HG02588 (cell line): ENCODE results near the gene A1BG.
"Not testable (repeated sequence)": the region's sequence is repeated elsewhere in the genome, so short reads cannot be mapped to it uniquely, and the experiment has no call there.

ENCODE experiments used
- ATAC-seq: cut with Tn5 transposase; IDR thresholded peaks from one replicate; pipeline ENCODE4 v1.9.1; 2021; ENCODE audit warnings: mild to moderate bottlenecking, moderate library complexity; ENCODE audit not compliant: unreplicated experiment

The A1BG gene

DNA sequence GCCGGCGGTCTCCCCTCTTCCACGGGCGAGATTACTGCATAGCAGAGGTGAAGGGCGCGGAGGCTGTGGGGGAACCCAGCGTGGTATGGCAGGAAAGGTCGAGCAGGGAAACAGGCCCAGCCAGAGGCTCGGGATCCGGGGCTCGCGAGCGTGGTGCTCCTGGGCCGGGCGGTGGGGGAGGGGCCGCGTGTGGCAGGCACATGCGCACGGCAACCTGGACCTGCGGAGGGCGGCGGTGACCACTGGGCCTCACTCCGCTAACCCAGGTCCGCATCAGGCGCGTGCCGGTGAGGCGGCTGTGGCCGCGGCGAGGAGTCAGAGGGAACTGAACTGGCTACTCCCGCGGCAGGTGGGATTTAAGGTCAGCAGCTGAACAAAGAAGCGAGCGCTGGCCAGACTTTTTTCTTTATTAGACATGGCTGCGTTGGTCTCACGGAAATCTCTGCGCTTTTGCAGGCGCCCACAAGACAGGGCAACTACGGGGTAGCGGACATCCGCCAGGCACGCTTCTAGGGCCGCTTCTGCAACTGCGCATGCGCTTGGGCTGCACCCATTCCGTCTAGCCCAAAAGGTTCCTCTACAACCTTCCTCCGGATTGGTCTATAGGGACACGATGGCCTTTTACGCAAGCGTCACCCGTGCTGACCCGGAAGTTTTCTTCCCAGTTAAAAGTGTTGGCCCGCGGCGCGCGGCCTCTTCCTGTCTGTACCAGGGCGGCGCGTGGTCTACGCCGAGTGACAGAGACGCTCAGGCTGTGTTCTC lies 33.5 kb upstream of the A1BG start, which contains the start of gene RPS5:
Gene RPS5 (plus strand): TSS at position 694 of the 762 bp plus-strand sequence. CDS start 869 bp downstream, outside the sequence.
- peak; percentile 77 for ATAC-seq

DNA sequence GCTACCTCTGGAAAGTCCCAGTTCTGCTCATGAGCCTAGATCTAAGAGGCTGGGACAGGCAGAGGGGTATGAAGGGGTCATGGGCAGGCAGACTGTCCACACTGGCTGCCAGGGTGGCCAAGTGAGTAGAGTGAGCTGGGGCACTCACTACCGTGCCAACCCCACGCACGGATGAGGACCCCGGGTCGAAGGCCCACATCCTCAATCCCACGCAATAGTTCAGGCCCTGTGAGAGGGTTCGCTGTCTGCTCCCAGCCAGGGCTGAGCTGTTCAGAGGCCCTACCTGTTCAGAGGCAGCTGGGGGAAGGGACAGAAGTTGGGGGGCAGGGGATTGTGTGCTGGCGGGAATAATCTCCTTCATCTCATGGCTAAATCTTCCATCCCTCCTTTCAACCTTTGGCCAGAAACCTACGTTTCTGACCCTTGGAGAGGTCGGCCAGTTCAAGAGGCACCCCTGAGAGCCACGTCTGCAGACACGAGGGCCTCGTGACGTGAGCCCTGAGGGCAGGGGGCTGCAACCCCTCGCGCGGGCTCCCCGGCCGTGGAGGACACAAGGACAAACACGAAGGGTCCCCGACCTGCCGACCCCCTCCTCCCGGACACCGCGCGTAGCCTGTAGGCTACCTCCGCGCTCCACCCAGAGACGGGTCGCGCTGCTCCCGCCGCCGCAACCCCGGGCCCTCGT lies 32.7 kb upstream of the A1BG start:
- ATAC-seq: peak; percentile 5

DNA sequence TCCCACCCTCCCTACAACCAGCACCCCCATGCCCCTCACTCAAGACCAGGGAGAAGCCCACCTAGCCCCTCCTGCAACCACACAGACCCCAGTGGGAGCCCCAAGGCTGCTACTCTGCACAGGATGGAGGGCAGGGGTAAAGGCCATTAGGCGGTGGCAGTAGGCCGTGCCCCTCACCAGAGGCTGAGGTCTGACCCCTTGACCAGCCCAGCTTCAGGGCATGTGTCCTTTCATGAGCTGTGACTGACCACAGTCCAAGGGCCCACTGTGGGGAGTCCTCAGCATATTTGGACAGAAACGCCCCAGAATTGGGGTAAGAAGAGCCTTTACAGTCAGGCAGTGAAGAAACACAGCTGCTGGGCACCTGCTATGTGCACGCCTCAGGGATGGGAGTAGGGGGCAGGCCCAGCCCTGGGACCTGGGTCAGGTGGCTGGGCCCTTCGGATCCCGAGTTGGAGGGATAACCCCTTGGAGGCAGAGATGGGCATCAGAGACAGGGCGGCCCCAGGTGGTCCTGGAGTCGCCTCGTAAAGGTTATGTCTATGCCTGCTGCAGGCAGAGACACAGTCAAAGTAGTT lies 32.1 kb upstream of the A1BG start:
- ATAC-seq: no peak

DNA sequence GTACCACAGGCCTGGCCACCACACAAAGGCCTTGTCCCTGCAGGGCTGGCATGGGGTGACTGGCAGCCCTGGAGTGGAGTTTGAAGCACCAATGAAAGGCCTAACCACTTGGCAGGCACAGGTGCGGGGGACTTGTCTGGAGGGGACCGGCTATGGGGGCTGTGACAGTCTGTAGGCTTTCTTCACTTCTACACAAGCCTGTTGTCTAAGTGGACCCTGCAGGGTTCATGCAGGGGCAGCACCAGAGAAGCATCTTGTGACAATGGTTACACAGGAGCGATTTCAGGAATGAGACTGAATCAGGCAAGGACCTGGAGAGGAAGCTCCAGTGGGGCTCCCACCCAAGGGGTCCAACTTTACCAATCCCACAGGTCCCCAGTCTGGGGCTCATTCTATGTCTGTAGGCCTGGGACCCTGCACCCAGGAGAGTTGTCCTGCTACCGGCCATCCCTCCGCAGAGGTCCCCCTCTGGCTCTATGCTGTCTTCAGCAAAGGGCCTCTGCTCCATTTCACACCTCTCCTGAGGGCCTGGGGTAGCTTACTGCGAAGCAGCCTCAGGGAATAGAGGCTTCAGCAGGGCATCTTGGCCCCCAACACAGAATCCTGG lies 29.8 kb upstream of the A1BG start:
- no peak for ATAC-seq

DNA sequence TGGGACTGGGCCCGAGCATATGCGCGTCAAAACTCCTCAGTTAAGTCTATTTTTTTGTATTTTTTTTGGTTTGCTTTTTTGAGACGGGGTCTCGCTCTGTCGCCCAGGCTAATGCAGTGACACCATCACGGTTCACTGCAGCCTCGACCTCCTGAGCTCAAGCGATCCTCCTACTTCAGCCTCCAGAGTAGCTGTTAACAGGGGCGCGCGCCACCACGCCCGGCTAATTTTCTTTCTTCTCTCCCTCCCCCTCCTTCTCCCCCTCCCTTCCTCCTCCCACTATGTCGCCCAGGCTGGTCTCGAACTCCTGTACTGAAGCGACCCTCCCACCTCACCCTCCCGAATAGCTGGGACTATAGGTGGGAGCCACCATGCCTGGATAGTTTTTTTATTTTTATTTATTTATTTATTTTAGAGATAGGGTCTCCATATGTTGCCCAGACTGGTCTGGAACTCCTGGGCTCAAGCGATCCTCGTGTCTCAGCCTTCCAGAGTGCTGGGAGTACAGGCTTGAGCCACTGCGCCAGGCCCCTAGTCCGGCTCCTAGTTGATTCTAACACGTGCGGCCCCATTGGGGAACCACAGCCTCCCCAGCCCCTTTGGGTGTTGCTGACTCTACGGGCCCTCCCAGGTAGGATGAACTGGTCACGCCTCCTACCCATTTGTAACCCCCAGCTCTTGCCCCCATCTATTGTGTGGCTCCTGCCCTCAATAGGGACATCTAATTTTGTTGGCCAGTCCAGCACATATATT lies 28.3 kb upstream of the A1BG start:
- no peak for ATAC-seq

DNA sequence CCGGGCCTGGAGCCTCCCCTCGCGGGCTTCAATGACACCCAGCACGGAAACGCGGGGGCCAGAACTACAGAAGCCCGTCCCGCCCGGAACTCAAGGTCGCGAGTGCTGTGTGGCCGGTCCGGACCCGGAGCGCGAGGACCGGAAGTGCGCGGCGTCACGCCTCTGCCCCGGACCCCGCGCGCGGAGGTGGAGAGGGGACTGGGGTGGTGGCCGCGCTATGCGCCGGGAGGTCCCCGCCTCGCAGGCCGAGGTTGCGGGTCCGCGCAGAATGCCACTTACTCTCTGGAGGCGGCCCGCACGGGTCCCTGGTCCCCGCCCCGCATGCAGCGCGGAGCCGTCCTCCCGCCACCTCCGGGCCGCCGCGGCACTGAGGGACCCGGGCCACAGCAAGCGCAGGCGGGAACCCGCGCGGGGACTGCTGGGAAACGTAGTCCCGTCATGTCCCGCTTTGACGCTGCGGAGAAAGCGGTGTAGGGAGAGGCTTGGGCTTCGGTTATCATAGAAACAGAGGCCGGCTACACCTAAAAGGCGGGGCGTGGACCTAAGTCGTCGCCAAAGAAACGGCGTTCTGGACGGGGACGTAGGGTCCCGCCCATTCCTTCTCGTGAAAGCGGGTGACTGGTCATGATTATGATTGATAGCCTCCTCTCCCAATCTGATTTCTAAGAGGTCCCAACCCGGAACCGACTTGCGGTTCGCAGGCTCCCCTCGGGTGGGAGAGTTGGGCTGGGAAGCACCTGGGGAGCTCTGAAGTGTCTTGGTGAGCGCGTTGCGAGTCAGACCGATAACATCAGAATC lies 27.6 kb upstream of the A1BG start, which contains the start of gene ZNF837:
Gene ZNF837 (minus strand): TSS at position 369 of the 798 bp plus-strand sequence. CDS start 11,698 bp downstream, outside the sequence.
- ATAC-seq: peak; percentile 77

DNA sequence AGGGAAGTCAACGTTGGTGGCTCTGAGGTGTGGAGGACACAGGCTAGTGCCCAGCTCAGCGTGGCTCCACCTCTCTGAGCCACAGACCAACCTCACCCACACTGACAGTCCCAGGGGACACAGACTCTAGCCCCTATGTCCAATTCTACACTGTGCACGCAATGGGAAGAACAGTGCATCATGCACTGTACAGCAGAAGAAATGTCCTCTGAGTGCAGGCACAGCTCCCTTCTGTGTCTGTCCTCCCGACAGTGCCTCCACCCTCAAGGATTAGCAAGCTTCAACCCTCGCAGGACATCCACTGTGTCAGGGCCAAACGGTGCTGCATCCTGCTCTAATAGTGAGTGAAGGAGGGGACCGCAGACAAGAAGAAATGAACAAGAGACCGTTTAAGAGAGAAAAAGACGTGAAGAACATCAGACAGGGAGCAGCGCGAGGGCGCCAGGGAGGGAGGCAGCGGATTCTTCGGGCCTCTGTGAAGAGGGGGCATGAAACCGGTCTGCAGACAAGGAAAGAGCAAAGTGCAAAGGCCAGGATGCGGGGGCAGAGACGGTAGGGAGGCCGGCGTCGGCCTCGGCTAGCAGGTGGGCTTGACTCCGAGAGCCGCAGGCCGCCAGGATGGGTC lies 26.9 kb upstream of the A1BG start:
- no peak for ATAC-seq

DNA sequence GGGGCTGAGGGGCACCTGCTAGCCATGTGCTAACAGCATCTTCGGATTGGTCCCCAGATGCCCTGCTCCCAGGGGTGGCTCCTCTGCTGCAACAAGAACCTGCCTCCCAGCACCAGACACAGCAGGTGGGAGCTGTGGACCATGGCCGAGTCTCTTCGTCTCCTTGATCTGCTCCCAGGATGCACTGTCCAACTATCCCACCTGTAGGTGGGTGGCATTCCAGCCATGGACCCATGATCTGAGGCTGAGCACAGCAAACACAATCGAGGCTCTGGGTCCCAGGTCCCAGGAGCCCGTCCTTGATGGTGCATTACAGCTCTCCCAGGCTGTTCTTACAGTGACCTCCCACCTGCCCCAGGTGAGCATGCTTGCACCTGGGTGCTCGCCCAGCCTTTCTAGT lies 26.0 kb upstream of the A1BG start:
- no peak for ATAC-seq

DNA sequence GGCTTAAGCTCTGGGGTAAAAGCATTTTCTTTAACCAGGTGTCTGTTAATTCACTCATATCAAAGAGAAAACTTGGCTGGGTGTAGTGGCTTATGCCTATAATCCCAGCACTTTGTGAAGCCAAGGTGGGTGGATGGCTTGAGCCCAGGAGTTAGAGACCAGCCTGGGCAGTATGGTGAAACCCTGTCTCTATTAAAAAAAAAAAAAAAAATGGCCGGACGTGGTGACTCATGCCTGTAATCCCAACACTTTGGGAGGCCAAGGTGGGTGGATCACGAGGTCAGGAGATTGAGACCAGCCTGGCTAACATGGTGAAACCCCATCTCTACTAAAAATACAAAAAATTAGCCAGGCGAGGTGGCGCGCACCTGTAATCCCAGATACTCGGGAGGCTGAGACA lies 23.4 kb upstream of the A1BG start:
- ATAC-seq: not testable (repeated sequence)

DNA sequence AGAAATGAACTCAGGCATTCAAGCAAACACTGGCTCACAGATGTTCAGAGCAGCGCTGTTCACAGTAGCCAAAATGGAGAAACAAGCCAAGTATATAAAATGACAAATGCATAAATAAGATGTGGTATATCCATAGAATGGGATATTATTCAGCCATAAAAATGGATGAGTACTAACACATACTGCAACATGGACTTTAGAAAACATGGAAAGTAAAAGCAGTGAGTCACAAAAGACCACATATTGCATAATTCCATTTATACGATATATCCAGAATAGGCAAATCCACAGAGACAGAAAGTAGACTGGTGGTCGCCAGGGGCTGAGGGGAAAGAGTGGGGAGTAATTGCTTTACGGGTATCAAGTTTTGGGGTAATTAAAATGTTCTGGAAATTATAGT lies 20.9 kb upstream of the A1BG start:
- ATAC-seq: no peak

DNA sequence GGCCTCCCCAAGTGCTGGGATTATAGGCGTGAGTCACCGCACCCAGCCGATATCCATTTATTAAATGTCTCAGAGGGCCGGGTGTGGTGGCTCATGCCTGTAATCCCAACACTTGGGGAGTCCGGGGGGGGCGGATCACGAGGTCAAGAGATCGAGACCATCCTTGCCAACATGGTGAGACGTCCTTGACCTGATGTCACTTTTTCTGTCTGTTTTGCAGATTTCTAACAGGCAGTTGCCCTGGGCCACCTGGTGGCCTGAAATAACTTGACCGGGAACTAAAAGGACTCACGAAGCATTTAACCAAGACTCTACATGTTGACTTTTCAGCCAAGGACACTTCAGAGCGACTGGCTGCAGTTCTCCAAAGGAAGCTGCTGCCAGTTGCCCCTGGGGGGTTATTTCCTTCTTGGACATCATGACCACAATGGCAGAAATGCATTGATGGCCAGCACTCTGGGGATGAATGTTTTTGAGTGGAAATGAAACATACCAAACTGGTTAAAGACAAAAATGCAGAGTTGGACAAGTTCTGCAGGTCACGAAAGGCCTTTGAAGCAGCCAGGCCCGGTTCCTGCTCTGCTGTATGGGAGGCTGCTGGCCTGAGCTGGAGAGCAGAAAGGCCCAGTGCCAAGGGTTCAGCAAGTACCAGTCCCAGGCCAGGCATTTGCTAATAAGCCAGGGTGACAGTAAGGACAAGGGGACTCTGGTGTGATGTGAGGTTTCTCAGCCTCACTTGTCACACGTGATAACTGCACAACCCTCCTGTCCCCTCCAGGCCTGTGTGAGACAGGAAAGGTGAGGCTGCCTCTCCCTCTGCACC lies 19.2 kb upstream of the A1BG start:
- ATAC-seq: no peak

DNA sequence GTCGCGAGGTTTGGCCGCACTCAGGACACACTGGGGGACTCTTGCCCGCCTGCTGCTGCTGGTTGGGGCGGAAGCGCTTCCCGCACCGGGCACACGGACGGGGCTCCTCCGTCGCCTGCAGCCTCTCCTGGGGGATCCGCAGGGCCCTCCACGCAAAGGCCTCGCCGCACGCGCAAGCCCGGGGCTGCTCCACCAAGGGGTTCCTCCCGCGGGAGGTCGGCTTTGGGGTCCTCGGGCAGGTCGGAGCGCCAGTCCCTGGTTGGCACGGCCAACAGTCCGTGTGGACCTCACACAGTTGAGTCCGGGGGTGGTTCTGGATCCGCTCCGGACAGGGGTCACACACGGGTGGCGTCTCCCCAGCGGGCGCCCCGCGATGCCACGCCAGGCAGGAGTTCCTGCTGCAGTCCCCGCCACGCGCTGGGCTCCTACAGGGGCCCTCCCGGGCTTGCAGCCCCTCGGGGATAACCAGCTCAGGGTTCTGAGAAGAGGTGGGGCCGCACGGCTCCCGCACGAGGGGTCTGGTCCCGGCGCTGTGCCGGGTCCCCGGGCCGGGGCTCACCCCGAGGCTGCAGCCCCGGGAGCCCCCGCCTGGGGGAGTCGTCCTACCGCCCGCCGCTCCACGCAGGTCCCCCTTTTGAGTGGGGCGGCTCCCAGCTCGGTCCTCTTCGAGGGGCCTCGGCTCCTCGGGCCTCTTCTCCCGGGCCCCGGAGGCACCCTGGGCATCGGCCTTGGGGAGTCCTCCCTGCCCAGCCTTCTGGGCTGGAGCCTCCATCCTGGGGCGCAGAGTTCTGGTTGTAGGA lies 15.5 kb upstream of the A1BG start:
- ATAC-seq: no peak

DNA sequence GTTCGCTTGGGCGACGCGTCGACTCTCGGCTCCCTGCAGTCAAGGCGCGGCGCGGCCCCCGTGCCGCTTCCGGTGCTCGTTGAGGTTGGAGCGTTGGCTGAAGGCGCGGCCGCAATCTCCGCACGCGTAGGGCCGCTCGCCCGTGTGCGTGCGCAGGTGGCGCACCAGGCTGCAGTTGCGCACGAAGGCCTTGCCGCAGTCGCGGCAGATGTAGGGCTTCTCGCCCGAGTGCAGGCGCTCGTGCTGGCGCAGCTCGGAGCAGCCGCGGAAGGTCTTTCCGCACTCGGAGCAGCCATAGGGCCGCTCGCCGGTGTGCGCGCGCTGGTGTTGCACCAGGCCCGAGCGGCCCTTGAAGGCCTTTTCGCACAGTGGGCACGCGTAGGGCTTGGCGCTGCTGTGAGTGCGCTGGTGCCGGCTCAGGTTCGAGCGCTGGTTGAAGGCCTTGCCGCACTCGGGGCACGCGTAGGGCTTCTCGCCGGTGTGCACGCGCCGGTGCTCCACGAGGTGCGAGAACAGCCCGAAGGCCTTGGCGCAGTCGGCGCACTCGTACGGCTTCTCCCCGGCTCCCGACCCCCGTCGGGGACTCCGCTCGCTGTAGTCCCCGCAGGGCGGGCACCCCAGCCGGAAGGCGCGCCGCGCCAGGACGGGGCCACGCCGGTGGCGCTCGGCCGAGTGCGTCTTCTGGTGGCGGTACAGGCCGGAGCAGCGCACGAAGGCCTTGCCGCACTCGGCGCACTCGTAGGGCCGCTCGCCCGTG lies 14.6 kb upstream of the A1BG start:
- ATAC-seq: no peak

DNA sequence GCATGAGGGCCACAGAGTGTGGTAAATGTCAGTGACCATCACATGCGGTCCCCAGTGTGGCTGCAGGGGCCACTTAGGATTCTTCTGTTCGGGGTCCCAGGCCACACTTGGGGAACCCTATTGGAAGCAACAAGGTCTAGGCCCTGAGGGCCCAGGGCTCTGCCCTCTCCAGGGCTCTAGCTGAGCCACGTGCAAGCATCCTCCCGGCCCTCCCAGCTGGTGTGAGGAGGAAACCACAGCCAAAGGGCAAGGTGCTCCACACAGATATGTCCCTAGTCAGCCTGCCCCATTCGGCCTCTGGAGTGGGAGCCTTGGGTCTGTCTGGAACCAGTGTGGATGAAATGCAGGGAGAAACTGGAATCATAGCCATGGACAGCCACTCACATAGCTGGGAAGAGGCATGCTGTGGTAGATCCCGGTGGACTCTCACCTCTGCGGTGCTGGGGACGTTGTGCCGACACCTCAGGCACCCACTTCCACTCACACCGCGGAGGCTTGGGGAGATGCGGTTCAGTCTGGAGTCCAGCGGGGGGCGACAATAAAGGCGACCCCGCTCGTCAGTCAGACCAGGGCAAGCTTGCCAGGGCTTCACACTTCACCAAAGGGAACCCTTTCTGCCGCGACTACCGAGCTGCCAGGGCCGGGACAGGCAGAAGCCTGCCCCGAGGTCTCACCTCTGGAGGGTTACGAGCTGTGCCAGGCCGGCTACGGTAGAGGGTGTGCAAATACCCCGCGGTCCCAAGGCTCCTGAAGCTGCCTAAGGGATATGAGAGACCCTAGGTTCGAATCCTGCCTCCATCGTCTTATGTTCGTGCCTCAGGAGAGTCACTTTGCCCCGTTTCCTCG lies 13.5 kb upstream of the A1BG start:
- no peak for ATAC-seq

DNA sequence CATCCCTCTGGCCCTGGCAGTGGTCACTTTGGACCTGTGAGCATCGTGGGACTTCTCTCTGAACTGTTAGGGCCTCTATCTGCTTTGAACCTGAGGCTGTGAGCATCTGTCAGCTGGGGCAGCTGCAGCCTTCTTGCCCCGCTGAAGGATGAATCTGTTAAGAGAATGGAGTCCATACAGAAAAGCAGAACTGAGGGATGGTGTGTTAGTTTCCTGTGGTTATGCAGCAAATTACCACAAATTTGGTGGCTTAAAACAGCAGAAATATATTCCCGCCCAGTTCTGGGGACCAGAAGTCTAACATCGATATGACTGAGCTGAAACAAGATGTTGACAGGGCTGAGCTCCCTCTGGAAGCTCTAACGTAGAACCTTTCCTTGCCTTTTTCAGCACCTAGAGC lies 10.9 kb upstream of the A1BG start:
- no peak for ATAC-seq

DNA sequence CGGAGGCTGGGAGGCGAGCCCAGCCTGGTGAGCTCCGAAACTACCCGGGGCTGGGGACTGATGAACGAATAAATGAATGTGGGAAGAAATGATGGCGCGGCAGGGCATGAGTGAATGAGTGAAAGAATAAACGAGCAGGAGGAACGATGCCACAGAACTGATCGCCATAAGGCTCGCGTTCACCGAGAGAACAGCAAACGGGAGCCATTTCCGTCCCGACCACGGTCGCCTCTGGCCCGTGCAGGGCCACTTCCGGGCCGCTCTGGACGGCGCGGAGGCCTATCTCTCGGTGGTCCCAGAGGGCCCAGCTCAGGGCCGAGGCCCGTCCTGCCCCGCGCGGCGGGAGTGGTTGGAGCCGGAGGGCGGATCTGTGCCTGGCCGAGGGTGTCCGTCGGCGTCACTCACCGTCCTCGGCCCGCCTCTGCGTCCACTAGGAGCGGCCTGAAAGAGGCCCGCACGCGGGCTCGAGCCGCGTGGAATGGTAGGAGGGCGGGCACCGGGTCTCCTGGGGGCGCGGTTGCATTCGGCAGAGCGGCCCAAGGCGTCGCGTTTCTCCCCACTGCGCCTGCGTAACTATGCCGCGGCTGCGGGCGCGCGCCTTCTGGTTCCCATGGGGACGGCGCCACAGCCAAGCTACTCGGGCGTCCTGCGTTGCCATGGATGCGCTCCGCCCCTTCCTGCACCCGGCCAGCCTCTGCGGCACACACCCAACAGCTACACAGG lies 9.1 kb upstream of the A1BG start, which contains the start of gene ZNF497:
Gene ZNF497 (minus strand): TSS at position 480 of the 723 bp plus-strand sequence. CDS start 5,116 bp downstream, outside the sequence.
- ATAC-seq: peak; percentile 85
